ENCODE measurements around the gene TFDP1.

DNA sequence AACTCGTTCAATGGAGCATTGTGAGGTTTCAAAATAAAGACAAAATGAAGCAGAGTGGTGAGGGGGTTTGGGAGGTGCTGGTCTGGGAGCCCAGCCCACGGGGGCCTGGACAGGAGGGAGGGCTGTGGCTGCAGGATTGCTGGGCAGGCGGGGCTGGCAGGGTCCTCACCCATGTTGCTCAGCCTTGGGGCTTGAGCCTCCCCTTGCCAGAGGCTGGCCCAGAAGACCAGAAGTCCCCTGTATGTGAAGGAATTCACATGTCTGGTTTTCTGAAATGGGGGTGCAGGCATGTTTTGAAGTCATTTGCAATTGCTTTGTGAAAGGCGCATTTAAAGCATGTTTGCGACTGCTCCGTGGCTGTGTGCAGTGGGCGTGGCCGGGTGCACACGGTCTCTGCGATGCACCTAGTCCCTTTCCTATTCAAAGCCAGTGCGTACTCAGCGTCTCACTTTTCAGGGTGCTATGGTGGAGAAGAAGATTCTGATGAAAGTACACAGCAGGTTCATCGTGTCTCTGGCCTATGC lies 84.7 kb downstream of the TFDP1 start:
- no peak for TF ChIP-seq CTCF (IDR thresholded peaks at IDR 0.05; ENCODE audit: insufficient read depth, low read length)
- TF ChIP-seq POLR2AphosphoS5 (IDR thresholded peaks at IDR 0.05; ENCODE audit: low read depth) = no peak
- no peak for TF ChIP-seq GABPA (IDR thresholded peaks at IDR 0.05; ENCODE audit: low read depth)
- TF ChIP-seq, protein P1, sequence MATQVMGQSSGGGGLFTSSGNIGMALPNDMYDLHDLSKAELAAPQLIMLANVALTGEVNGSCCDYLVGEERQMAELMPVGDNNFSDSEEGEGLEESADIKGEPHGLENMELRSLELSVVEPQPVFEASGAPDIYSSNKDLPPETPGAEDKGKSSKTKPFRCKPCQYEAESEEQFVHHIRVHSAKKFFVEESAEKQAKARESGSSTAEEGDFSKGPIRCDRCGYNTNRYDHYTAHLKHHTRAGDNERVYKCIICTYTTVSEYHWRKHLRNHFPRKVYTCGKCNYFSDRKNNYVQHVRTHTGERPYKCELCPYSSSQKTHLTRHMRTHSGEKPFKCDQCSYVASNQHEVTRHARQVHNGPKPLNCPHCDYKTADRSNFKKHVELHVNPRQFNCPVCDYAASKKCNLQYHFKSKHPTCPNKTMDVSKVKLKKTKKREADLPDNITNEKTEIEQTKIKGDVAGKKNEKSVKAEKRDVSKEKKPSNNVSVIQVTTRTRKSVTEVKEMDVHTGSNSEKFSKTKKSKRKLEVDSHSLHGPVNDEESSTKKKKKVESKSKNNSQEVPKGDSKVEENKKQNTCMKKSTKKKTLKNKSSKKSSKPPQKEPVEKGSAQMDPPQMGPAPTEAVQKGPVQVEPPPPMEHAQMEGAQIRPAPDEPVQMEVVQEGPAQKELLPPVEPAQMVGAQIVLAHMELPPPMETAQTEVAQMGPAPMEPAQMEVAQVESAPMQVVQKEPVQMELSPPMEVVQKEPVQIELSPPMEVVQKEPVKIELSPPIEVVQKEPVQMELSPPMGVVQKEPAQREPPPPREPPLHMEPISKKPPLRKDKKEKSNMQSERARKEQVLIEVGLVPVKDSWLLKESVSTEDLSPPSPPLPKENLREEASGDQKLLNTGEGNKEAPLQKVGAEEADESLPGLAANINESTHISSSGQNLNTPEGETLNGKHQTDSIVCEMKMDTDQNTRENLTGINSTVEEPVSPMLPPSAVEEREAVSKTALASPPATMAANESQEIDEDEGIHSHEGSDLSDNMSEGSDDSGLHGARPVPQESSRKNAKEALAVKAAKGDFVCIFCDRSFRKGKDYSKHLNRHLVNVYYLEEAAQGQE (IDR thresholded peaks at IDR 0.05; ENCODE audit: insufficient replicate concordance, low read depth) = no peak

Data from HL-60 (cell line).